ENCODE results near the gene TTPAL. TPM values are rescaled to one million over a fixed set of nuclear protein-coding genes. Genes with fewer than 3 reads are reported as not detected.

The TTPAL gene
- polyA plus RNA-seq, 1 of the 3 experiments (the other 2 are of a cell fraction): 5.7 TPM

DNA sequence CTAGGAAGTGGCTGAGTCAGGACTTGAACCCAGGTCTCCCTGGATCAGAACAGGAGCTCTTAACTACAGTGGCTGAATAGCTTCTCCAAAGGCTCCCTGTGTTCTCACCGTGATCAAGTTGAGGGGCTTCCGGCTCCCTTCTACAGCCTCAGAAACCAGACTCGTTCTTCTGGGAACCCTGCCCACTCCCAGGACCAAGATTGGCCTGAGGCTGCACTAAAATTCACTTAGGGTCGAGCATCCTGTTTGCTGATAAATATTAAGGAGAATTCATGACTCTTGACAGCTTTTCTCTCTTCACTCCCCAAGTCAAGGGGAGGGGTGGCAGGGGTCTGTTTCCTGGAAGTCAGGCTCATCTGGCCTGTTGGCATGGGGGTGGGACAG lies 44.6 kb upstream of the TTPAL start:
- TF ChIP-seq NFIC (IDR thresholded peaks at IDR 0.05; ENCODE audit: borderline replicate concordance) (no peak), FOXM1 (IDR thresholded peaks at IDR 0.05; ENCODE audit: low read depth) (no peak), RAD21 (IDR thresholded peaks at IDR 0.05; ENCODE audit: low read length) (no peak), RXRA (IDR thresholded peaks at IDR 0.05; ENCODE audit: borderline replicate concordance, low read depth) (no peak), JUND (IDR thresholded peaks at IDR 0.05) (no peak), FOXJ3 (CRISPR knock-in tag; IDR thresholded peaks at IDR 0.05) (no peak), RCOR1 (IDR thresholded peaks at IDR 0.05; ENCODE audit: low read length) (no peak), EZH2phosphoT487 (IDR thresholded peaks at IDR 0.05; ENCODE audit: borderline replicate concordance, low read depth) (no peak), SIN3A (IDR thresholded peaks at IDR 0.05; ENCODE audit: borderline replicate concordance, low read depth, low read length) (no peak), TAF1 (IDR thresholded peaks at IDR 0.05; ENCODE audit: borderline replicate concordance, low read depth, low read length) (no peak), MXI1 (IDR thresholded peaks at IDR 0.05; ENCODE audit: low read depth, low read length) (no peak), MEF2A (IDR thresholded peaks at IDR 0.05; ENCODE audit: borderline replicate concordance, low read depth) (no peak), EP300 (IDR thresholded peaks at IDR 0.05; ENCODE audit: borderline replicate concordance in 1 of 2, low read depth in 1 of 2, low read length in 1 of 2) (no peak), ELF1 (IDR thresholded peaks at IDR 0.05) (no peak), FOSL2 (IDR thresholded peaks at IDR 0.05; ENCODE audit: borderline replicate concordance, low read depth) (no peak), NRF1 (IDR thresholded peaks at IDR 0.05; ENCODE audit: low read depth, low read length) (no peak)
- TF ChIP-seq, protein P1, sequence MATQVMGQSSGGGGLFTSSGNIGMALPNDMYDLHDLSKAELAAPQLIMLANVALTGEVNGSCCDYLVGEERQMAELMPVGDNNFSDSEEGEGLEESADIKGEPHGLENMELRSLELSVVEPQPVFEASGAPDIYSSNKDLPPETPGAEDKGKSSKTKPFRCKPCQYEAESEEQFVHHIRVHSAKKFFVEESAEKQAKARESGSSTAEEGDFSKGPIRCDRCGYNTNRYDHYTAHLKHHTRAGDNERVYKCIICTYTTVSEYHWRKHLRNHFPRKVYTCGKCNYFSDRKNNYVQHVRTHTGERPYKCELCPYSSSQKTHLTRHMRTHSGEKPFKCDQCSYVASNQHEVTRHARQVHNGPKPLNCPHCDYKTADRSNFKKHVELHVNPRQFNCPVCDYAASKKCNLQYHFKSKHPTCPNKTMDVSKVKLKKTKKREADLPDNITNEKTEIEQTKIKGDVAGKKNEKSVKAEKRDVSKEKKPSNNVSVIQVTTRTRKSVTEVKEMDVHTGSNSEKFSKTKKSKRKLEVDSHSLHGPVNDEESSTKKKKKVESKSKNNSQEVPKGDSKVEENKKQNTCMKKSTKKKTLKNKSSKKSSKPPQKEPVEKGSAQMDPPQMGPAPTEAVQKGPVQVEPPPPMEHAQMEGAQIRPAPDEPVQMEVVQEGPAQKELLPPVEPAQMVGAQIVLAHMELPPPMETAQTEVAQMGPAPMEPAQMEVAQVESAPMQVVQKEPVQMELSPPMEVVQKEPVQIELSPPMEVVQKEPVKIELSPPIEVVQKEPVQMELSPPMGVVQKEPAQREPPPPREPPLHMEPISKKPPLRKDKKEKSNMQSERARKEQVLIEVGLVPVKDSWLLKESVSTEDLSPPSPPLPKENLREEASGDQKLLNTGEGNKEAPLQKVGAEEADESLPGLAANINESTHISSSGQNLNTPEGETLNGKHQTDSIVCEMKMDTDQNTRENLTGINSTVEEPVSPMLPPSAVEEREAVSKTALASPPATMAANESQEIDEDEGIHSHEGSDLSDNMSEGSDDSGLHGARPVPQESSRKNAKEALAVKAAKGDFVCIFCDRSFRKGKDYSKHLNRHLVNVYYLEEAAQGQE (IDR thresholded peaks at IDR 0.05; ENCODE audit: low read depth, low read length): no peak
- TF ChIP-seq, protein P2, sequence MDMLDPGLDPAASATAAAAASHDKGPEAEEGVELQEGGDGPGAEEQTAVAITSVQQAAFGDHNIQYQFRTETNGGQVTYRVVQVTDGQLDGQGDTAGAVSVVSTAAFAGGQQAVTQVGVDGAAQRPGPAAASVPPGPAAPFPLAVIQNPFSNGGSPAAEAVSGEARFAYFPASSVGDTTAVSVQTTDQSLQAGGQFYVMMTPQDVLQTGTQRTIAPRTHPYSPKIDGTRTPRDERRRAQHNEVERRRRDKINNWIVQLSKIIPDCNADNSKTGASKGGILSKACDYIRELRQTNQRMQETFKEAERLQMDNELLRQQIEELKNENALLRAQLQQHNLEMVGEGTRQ (IDR thresholded peaks at IDR 0.05; ENCODE audit: borderline replicate concordance, low read depth, low read length): no peak
- TF ChIP-seq, protein P3, sequence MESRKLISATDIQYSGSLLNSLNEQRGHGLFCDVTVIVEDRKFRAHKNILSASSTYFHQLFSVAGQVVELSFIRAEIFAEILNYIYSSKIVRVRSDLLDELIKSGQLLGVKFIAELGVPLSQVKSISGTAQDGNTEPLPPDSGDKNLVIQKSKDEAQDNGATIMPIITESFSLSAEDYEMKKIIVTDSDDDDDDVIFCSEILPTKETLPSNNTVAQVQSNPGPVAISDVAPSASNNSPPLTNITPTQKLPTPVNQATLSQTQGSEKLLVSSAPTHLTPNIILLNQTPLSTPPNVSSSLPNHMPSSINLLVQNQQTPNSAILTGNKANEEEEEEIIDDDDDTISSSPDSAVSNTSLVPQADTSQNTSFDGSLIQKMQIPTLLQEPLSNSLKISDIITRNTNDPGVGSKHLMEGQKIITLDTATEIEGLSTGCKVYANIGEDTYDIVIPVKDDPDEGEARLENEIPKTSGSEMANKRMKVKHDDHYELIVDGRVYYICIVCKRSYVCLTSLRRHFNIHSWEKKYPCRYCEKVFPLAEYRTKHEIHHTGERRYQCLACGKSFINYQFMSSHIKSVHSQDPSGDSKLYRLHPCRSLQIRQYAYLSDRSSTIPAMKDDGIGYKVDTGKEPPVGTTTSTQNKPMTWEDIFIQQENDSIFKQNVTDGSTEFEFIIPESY (IDR thresholded peaks at IDR 0.05; ENCODE audit: borderline replicate concordance, low read depth): no peak
- TF ChIP-seq, protein P4, sequence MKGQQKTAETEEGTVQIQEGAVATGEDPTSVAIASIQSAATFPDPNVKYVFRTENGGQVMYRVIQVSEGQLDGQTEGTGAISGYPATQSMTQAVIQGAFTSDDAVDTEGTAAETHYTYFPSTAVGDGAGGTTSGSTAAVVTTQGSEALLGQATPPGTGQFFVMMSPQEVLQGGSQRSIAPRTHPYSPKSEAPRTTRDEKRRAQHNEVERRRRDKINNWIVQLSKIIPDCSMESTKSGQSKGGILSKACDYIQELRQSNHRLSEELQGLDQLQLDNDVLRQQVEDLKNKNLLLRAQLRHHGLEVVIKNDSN (IDR thresholded peaks at IDR 0.05; ENCODE audit: borderline replicate concordance, low read depth): no peak
- POLR2A ChIA-PET: no interaction called here
- no peak overlapping the region for H3K4me2 ChIP-seq
- DNase-seq: no peak
- H3F3A ChIP-seq (replicated peaks; ENCODE audit: insufficient read depth): no peaks in the 10 kb centered on the region
- no peaks in the 10 kb centered on the region for H3K79me2 ChIP-seq (ENCODE audit: insufficient read depth)
- no peak overlapping the region for H3K9ac ChIP-seq
- H3K36me3 ChIP-seq (replicated peaks in 1 of 2; ENCODE audit: control insufficient read depth in 1 of 2, insufficient read depth in 2 of 2, low read length in 1 of 2): no peaks in the 10 kb centered on the region
- H4K20me1 ChIP-seq (ENCODE audit: insufficient read depth): no peaks in the 10 kb centered on the region
- no peaks in the 10 kb centered on the region for H3K9me2 ChIP-seq
- no peaks in the 10 kb centered on the region for H3K9me3 ChIP-seq
- WGBS (ENCODE audit: low lambda C conversion rate): 30% methylated on average over 4 of the region's 4 CpGs
- no peaks in the 10 kb centered on the region; the same call in 1 of the 2 replicates for H3K27me3 ChIP-seq (ENCODE audit: insufficient read depth)
- no peak overlapping the region for H3K27ac ChIP-seq (ENCODE audit: low read depth in 2 of 2, low read length in 1 of 2)
- H3K4me1 ChIP-seq (ENCODE audit: control insufficient read depth in 1 of 2, insufficient read depth in 2 of 2, low read depth in 1 of 2, low read length in 1 of 2): peaks cover 0 to 6% of the 10 kb centered on the region in 2 experiments; a peak in 1 of 4 replicates
- CTCF ChIA-PET: interaction anchor here (1.2 to 1.3 kb wide), 2 partner anchors 179 to 241 kb away, joined by 3 to 4 read pairs; no protein-coding TSS in a partner anchor
- no peak overlapping the region for H2AFZ ChIP-seq (ENCODE audit: low read depth)
- H3K4me3 ChIP-seq (ENCODE audit: low read depth in 2 of 2, low read length in 1 of 2): no peak overlapping the region
